Coronary artery (tissue), 2 donors: ENCODE results near the gene DOCK1.

Experiments used
- DNase-seq: peaks from one replicate; pipeline ENCODE4 v3.0.0-alpha.2; 2017; ENCODE audit warnings: low spot score
- H3K27ac ChIP-seq, 2 donors: fragments of 200-600 bp; sonication (generic); one replicate each; pipeline ENCODE4 v1.5.1; 2016 to 2019
- H3K4me3 ChIP-seq: fragments of 200-600 bp; sonication (generic); 2 replicates; pipeline ENCODE4 v1.5.1; 2016; ENCODE audit warnings: mild to moderate bottlenecking, moderate library complexity
- TF ChIP-seq, protein P1 (sequence below): fragments of 200-600 bp; sonication (generic); IDR thresholded peaks from one replicate; pipeline ENCODE4 v1.5.1; 2019; ENCODE audit warnings: antibody characterized with exemption

Gene DOCK1

GRCh38 chr10:127250031-127250430 lies 344.8 kb downstream of the DOCK1 start:
- Histone ChIP-seq H3K27ac (no peak overlapping the region), H3K4me3 (no peak overlapping the region)
- no peak for DNase-seq
- TF ChIP-seq, protein P1, sequence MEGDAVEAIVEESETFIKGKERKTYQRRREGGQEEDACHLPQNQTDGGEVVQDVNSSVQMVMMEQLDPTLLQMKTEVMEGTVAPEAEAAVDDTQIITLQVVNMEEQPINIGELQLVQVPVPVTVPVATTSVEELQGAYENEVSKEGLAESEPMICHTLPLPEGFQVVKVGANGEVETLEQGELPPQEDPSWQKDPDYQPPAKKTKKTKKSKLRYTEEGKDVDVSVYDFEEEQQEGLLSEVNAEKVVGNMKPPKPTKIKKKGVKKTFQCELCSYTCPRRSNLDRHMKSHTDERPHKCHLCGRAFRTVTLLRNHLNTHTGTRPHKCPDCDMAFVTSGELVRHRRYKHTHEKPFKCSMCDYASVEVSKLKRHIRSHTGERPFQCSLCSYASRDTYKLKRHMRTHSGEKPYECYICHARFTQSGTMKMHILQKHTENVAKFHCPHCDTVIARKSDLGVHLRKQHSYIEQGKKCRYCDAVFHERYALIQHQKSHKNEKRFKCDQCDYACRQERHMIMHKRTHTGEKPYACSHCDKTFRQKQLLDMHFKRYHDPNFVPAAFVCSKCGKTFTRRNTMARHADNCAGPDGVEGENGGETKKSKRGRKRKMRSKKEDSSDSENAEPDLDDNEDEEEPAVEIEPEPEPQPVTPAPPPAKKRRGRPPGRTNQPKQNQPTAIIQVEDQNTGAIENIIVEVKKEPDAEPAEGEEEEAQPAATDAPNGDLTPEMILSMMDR = no peak

- DNase-seq = no peak
- Histone ChIP-seq H3K27ac (no peak overlapping the region), H3K4me3 (no peak overlapping the region)
- TF ChIP-seq, protein P1 = no peak
Measured at GRCh38 chr10:127252818-127253217, 347.6 kb downstream of the DOCK1 start.

DNA sequence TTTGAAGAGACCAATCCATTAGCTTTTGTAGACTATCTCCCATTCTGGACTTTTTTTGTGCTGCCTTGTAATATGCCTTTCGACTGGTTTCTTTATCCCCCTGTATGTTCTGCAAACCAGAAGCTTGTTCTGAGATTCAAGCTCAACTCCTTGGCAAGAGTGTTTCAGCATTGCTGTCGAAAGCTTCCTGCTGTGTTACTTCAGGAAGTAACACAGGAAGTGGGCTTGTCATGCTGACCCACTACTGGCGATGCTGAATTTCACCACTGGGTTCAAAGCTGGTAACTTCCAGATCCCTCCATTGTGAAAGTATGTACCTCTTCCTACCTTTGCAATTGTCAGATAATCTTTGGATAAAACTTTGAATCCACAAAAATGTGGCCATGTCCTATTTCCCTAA lies 349.0 kb downstream of the DOCK1 start:
- TF ChIP-seq, protein P1 = no peak
- no peak for DNase-seq
- Histone ChIP-seq H3K4me3 (no peak overlapping the region), H3K27ac (no peak overlapping the region)

- H3K27ac ChIP-seq = no peak overlapping the region
- no peak overlapping the region for H3K4me3 ChIP-seq
- TF ChIP-seq, protein P1 = no peak
- no peak for DNase-seq
Measured at GRCh38 chr10:127257395-127257794, 352.2 kb downstream of the DOCK1 start.

GRCh38 chr10:127259347-127259746 lies 354.1 kb downstream of the DOCK1 start:
- Histone ChIP-seq H3K4me3 (no peak overlapping the region), H3K27ac (no peak overlapping the region)
- TF ChIP-seq, protein P1 = no peak
- no peak for DNase-seq

GRCh38 chr10:127262606-127263005 lies 357.4 kb downstream of the DOCK1 start:
- no peak overlapping the region for H3K4me3 ChIP-seq
- H3K27ac ChIP-seq = no peak overlapping the region
- TF ChIP-seq, protein P1 = no peak
- DNase-seq = no peak

- H3K4me3 ChIP-seq = no peak overlapping the region
- DNase-seq = no peak
Measured at GRCh38 chr10:127265288-127265687, 360.1 kb downstream of the DOCK1 start.

More at GRCh38 chr10:127265288-127265687, 360.1 kb downstream of the DOCK1 start:
- H3K27ac ChIP-seq = no peak overlapping the region
- TF ChIP-seq, protein P1 = no peak
